ENCODE measurements around the gene NUDT21. TPM values are rescaled to one million over a fixed set of nuclear protein-coding genes. Genes with fewer than 3 reads are reported as not detected.

Gene NUDT21
- total and polyA plus RNA-seq, 2 of the 4 experiments (the other 2 are of a cell fraction) = 52.4 to 166 TPM

DNA sequence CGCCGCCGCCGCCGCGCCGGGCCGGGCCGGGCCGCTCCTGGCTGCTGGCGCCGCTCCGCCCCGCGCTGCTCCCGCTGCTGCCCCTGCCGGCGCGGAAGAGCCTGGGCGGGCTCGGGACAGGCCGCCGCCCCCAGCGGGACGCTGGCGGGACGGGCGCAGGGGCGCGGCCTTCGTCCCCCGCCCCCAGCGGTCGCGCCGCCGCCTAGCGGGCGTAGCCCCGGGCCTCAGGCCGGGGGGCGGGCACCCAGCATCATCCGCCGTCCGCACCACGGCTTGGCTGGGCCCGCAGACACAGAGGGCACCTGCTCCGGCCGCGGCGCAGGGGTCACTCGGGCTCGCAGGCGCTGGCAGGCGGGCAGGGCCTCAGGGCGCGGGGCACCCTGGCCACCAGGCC is 25.7 kb downstream of the NUDT21 start, which contains the start of gene AMFR:
TSS of gene AMFR (minus strand) at position 107 of the 394 bp plus-strand sequence. CDS start 218 bp downstream, outside the sequence.
- ATAC-seq (ENCODE audit: low read depth) = peak; percentile 96
- no TSS peak for BruUV-seq (replicated peaks)
- TF ChIP-seq RFX5 (IDR thresholded peaks at IDR 0.05; ENCODE audit: low read depth, low read length) (no peak), RCOR1 (IDR thresholded peaks at IDR 0.05; ENCODE audit: insufficient replicate concordance, low read length) (peak; percentile 20), CHD1 (IDR thresholded peaks at IDR 0.05; ENCODE audit: low read depth, low read length) (no peak), RAD21 (IDR thresholded peaks at IDR 0.05; ENCODE audit: low read length) (peak; percentile 22; the same call in 1 of the 2 replicates), SMC3 (IDR thresholded peaks at IDR 0.05; ENCODE audit: low read depth, low read length) (peak; percentile 18; the same call in 1 of the 2 replicates), CEBPB (IDR thresholded peaks at IDR 0.05; ENCODE audit: low read depth, low read length) (no peak), MAZ (IDR thresholded peaks at IDR 0.05; ENCODE audit: borderline replicate concordance, low read depth, low read length) (peak; percentile 83; the same call in 1 of the 2 replicates), BHLHE40 (IDR thresholded peaks at IDR 0.05; ENCODE audit: low read depth, low read length) (no peak), MXI1 (IDR thresholded peaks at IDR 0.05; ENCODE audit: borderline replicate concordance, low read depth, low read length) (0 out of 2 replicates have a peak, but pooled peaks have one; percentile 39)
- TF ChIP-seq, protein P1, sequence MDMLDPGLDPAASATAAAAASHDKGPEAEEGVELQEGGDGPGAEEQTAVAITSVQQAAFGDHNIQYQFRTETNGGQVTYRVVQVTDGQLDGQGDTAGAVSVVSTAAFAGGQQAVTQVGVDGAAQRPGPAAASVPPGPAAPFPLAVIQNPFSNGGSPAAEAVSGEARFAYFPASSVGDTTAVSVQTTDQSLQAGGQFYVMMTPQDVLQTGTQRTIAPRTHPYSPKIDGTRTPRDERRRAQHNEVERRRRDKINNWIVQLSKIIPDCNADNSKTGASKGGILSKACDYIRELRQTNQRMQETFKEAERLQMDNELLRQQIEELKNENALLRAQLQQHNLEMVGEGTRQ (IDR thresholded peaks at IDR 0.05; ENCODE audit: low read depth, low read length) = no peak
- TF ChIP-seq, protein P2, sequence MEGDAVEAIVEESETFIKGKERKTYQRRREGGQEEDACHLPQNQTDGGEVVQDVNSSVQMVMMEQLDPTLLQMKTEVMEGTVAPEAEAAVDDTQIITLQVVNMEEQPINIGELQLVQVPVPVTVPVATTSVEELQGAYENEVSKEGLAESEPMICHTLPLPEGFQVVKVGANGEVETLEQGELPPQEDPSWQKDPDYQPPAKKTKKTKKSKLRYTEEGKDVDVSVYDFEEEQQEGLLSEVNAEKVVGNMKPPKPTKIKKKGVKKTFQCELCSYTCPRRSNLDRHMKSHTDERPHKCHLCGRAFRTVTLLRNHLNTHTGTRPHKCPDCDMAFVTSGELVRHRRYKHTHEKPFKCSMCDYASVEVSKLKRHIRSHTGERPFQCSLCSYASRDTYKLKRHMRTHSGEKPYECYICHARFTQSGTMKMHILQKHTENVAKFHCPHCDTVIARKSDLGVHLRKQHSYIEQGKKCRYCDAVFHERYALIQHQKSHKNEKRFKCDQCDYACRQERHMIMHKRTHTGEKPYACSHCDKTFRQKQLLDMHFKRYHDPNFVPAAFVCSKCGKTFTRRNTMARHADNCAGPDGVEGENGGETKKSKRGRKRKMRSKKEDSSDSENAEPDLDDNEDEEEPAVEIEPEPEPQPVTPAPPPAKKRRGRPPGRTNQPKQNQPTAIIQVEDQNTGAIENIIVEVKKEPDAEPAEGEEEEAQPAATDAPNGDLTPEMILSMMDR (conservative IDR thresholded peaks at IDR 0.05; ENCODE audit: low read depth, low read length) = peak; percentile 51
- ChIA-PET POLR2A (ENCODE audit: unreplicated experiment) (no interaction called here), CTCF (no interaction called here)
- peak within 1 kb of the TSS; percentile 59 for H2BK5ac ChIP-seq (ENCODE audit: low read depth, low read length, poor library complexity, severe bottlenecking)
- H2AK9ac ChIP-seq (replicated peaks; ENCODE audit: low read depth, low read length, poor library complexity) = peak within 1 kb of the TSS; percentile 92
- H2BK120ac ChIP-seq (ENCODE audit: low read depth, low read length) = no peak within 1 kb of the TSS
- H4K20me1 ChIP-seq (ENCODE audit: insufficient read depth, low read length) = peaks cover 34% of the 10 kb centered on the region
- WGBS, 2 experiments (ENCODE audit: extremely low coverage in 2 of 2, insufficient read length in 1 of 2) = 0% methylated on average over 15 of the region's 57 CpGs; no CpG with 5 or more reads in 1 of the 2 experiments
- peak within 1 kb of the TSS; percentile 16 for H4K91ac ChIP-seq (ENCODE audit: insufficient read depth, low read depth, low read length)
- peak within 1 kb of the TSS; percentile 94 for H3K9ac ChIP-seq (ENCODE audit: low read depth, low read length)
- H2BK15ac ChIP-seq (ENCODE audit: low read depth, low read length) = no peak within 1 kb of the TSS
- H3K4me3 ChIP-seq (ENCODE audit: insufficient read depth, low read depth, low read length) = peak within 1 kb of the TSS; percentile 93
- no peak within 1 kb of the TSS for H2AK5ac ChIP-seq (ENCODE audit: low read depth, low read length)
- dilution Hi-C loops (cut with HindIII; ENCODE audit: low sequenced_read_pairs, unreplicated experiment) = no loop called here
- H3K36me3 ChIP-seq (ENCODE audit: control insufficient read depth, insufficient read depth, low read length) = peaks cover 4% of the 10 kb centered on the region; the same call in 1 of the 2 replicates
- H3K4me2 ChIP-seq (ENCODE audit: low read depth, low read length) = peak within 1 kb of the TSS; percentile 96
- peak within 1 kb of the TSS; percentile 89 for H2AFZ ChIP-seq (replicated peaks; ENCODE audit: low read length, poor library complexity)
- H3K27ac ChIP-seq (ENCODE audit: insufficient read depth, low read length) = peak within 1 kb of the TSS; percentile 84
- peak within 1 kb of the TSS; percentile 34 for H3K4ac ChIP-seq (ENCODE audit: low read depth, low read length)
- H3K18ac ChIP-seq (ENCODE audit: low read depth, low read length) = peak within 1 kb of the TSS; percentile 14; the same call in 1 of the 2 replicates
- intact Hi-C loops (cut with micrococcal nuclease) = loop anchor here (2.0 kb wide), 1 partner anchor 69 kb away; no protein-coding TSS in a partner anchor
- peak within 1 kb of the TSS; percentile 8 for H3K14ac ChIP-seq (replicated peaks; ENCODE audit: low read depth, low read length)
- 0 out of 2 replicates have a peak within 1 kb of the TSS, but pooled peaks have one; percentile 12 for H4K5ac ChIP-seq (ENCODE audit: low read depth, low read length)
- H4K8ac ChIP-seq (ENCODE audit: low read depth in 2 of 2, low read length in 2 of 2) = peak within 1 kb of the TSS; percentile 41 to 46; a peak in 3 of 4 replicates
- H3K23ac ChIP-seq (ENCODE audit: low read depth, low read length) = peak within 1 kb of the TSS; percentile 47
- peaks cover 2 to 43% of the 10 kb centered on the region in 2 experiments; a peak in 2 of 4 replicates for H3K79me1 ChIP-seq (ENCODE audit: low read depth in 1 of 2, low read length in 2 of 2)
- peak; percentile 80 for DNase-seq
- H3K9me3 ChIP-seq (ENCODE audit: control insufficient read depth, insufficient read depth, low read length) = no peaks in the 10 kb centered on the region
- H3K27me3 ChIP-seq (ENCODE audit: control insufficient read depth, insufficient read depth, low read length) = no peaks in the 10 kb centered on the region
- no peak within 1 kb of the TSS for H2BK20ac ChIP-seq (ENCODE audit: low read depth, low read length)
- in situ Hi-C loops (cut with MboI; ENCODE audit: low sequenced_read_pairs) = no loop called here
- peaks cover 11% of the 10 kb centered on the region for H3K4me1 ChIP-seq (ENCODE audit: control insufficient read depth, insufficient read depth, low read length)
- peaks cover 10% of the 10 kb centered on the region for H3K9me1 ChIP-seq (ENCODE audit: insufficient read depth, low read length)
- 0 out of 2 replicates have a peak within 1 kb of the TSS, but pooled peaks have one; percentile 1 for H3K56ac ChIP-seq (ENCODE audit: extremely low read depth, insufficient read depth, low read length)

All from IMR-90 (cell line).